Keratinocyte (primary cell): ENCODE data around the gene CHD9. TPM values are rescaled to one million over a fixed set of nuclear protein-coding genes. Genes with fewer than 3 reads are reported as not detected.

Source experiments
- DNase-seq: peaks from one replicate; pipeline ENCODE4 v3.0.0-alpha.2; 2011; ENCODE audit warnings: low read depth, missing footprints, low spot score
- FAIRE-seq: peaks from 2 replicates; lab custom pipeline; 2011; peaks lifted over from hg19 to GRCh38; lab: Jason Lieb, UNC
- H2AFZ ChIP-seq: 2 replicates; pipeline ENCODE4 v1.6.0; 2012; ENCODE audit warnings: low read length, control low read depth, inconsistent platforms; ENCODE audit not compliant: control insufficient read depth
- H3K27ac ChIP-seq: 2 replicates; pipeline ENCODE4 v1.5.1; 2011; ENCODE audit warnings: low read length; ENCODE audit not compliant: control insufficient read depth, insufficient read depth
- H3K27me3 ChIP-seq: 3 replicates; pipeline ENCODE4 v1.6.0; 2011; ENCODE audit warnings: low read length; ENCODE audit not compliant: control insufficient read depth, insufficient read depth; ENCODE audit errors: extremely low read depth
- H3K36me3 ChIP-seq, 2 experiments: 2 replicates in 1 of 2; 3 replicates in 1 of 2; pipeline ENCODE4 v1.5.1; 2011; ENCODE audit warnings: low read length in 2 of 2, mild to moderate bottlenecking in 1 of 2; ENCODE audit not compliant: control insufficient read depth in 2 of 2, insufficient read depth in 2 of 2; ENCODE audit errors: extremely low read depth in 1 of 2
- H3K4me1 ChIP-seq: 3 replicates; pipeline ENCODE4 v1.5.1; 2011; ENCODE audit warnings: low read length; ENCODE audit not compliant: control insufficient read depth, insufficient read depth; ENCODE audit errors: extremely low read depth
- H3K4me2 ChIP-seq: 3 replicates; pipeline ENCODE4 v1.6.0; 2011; ENCODE audit warnings: low read depth, low read length; ENCODE audit not compliant: control insufficient read depth, insufficient read depth; ENCODE audit errors: extremely low read depth
- H3K4me3 ChIP-seq, 3 experiments: fragments of 200-600 bp in 1 of 3; sonication (generic) in 1 of 3; 2 replicates in 2 of 3; 3 replicates in 1 of 3; pipeline ENCODE4 v1.5.1; 2011 to 2016; ENCODE audit warnings: low read length in 3 of 3, mild to moderate bottlenecking in 3 of 3, control low read depth in 2 of 3, inconsistent platforms in 1 of 3, low read depth in 1 of 3, mixed read lengths in 1 of 3, mixed run types in 1 of 3, moderate library complexity in 1 of 3; ENCODE audit not compliant: control insufficient read depth in 2 of 3, insufficient read depth in 2 of 3; ENCODE audit errors: extremely low read depth in 1 of 3
- H3K79me2 ChIP-seq: 2 replicates; pipeline ENCODE4 v1.6.0; 2012; ENCODE audit warnings: low read length; ENCODE audit not compliant: control insufficient read depth, insufficient read depth
- H3K9ac ChIP-seq: 3 replicates; pipeline ENCODE4 v1.6.0; 2011; ENCODE audit warnings: low read length; ENCODE audit not compliant: control insufficient read depth, insufficient read depth; ENCODE audit errors: extremely low read depth
- H3K9me1 ChIP-seq: 3 replicates; pipeline ENCODE4 v1.6.0; 2011; ENCODE audit warnings: low read length; ENCODE audit not compliant: control insufficient read depth, insufficient read depth; ENCODE audit errors: extremely low read depth
- H3K9me3 ChIP-seq: 2 replicates; pipeline ENCODE4 v1.5.1; 2012; ENCODE audit warnings: low read depth, low read length; ENCODE audit not compliant: control insufficient read depth
- H4K20me1 ChIP-seq: 3 replicates; pipeline ENCODE4 v1.6.0; 2011; ENCODE audit warnings: low read length; ENCODE audit not compliant: control insufficient read depth, insufficient read depth; ENCODE audit errors: extremely low read depth
- CTCF ChIP-seq, 3 experiments: IDR thresholded peaks in 1 of 3; conservative IDR thresholded peaks in 1 of 3; optimal IDR thresholded peaks in 1 of 3; 2 replicates in 2 of 3; 3 replicates in 1 of 3; pipeline versions ENCODE3 to v1.5.1; 2011; ENCODE audit warnings: low read length in 3 of 3, mild to moderate bottlenecking in 3 of 3, moderate library complexity in 2 of 3, control low read depth in 1 of 3, inconsistent platforms in 1 of 3; ENCODE audit not compliant: insufficient read depth in 2 of 3; ENCODE audit errors: extremely low read depth in 1 of 3
- EZH2 ChIP-seq: IDR thresholded peaks from one replicate; pipeline ENCODE4 v1.6.1; 2012; ENCODE audit warnings: inconsistent platforms, mild to moderate bottlenecking, low read length, moderate library complexity
- dilution Hi-C: fragments of 300-500 bp; cut with MboI; formaldehyde crosslinking; loops from one replicate; pipeline ENCODE4 v1.7.0; 2020; ENCODE audit warnings: low sequenced_read_pairs; ENCODE audit not compliant: extremely low pct_ligation_motif_present
- polyA plus RNA-seq, 5 experiments: library from polyadenylated mRNA; depleted of rRNA in 3 of 5; stranded (reverse) in 3 of 5; stranded (forward) in 1 of 5; unstranded in 1 of 5; fragments of >200 nt; gene quantifications; 1 replicate in 1 of 5; 2 replicates in 3 of 5; 3 replicates in 1 of 5; pipeline versions ENCODE4 v1.2.1 to v1.2.3, GENCODE V29; 2011 to 2012; ENCODE audit warnings: missing spikeins in 2 of 5, low read depth in 1 of 5, low replicate concordance in 1 of 5

The CHD9 gene
- polyA plus RNA-seq, 1 donor (not counting 4 experiments of a cell fraction or from before 2014, with no cell fraction given): 32.8 TPM

GRCh38 chr16:53065461-53066061, 10.8 kb downstream of the CHD9 start:
- no peaks in the 10 kb centered on the region for H3K9me3 ChIP-seq
- no peak overlapping the region for H3K27ac ChIP-seq
- DNase-seq (no peak), FAIRE-seq (no peak)
- no peak overlapping the region for H3K4me2 ChIP-seq
- no peaks in the 10 kb centered on the region for H4K20me1 ChIP-seq
- H3K9me1 ChIP-seq: no peaks in the 10 kb centered on the region
- dilution Hi-C loops: no loop called here
- H3K9ac ChIP-seq: no peak overlapping the region
- H3K4me1 ChIP-seq: peaks cover 8% of the 10 kb centered on the region
- no peak for TF ChIP-seq CTCF (optimal IDR thresholded peaks at IDR 0.05 in 1 of 3, IDR thresholded peaks at IDR 0.05 in 1 of 3, conservative IDR thresholded peaks at IDR 0.05 in 1 of 3; ENCODE audit: extremely low read depth in 1 of 3, insufficient read depth in 2 of 3, low read length in 3 of 3)
- no peaks in the 10 kb centered on the region for H3K27me3 ChIP-seq
- peaks cover 5 to 7% of the 10 kb centered on the region in 2 experiments for H3K36me3 ChIP-seq
- peaks cover 49% of the 10 kb centered on the region for H3K79me2 ChIP-seq
- H3K4me3 ChIP-seq: no peak overlapping the region
- H2AFZ ChIP-seq: no peak overlapping the region

DNA sequence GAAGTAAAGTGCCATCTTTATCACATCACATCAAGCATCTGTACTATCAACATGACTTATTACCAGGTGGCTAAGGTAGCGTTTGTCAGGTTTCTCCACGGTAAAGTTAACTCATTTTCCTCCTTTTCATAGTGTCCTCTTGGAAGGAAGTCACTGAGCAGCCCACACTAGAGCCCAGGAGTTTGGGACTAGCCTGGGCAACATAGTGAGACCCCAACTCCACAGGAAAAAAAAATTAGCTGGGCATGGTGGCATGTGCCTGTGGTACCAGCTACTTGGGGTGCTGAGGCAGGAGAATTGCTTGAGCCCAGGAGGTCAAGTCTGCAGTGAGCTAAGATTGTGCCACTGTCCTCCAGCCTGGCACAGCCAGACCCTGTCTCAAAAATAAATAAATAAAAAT, 12.9 kb downstream of the CHD9 start:
- Histone ChIP-seq H3K4me3 (no peak overlapping the region), H3K36me3 (peaks cover 5 to 7% of the 10 kb centered on the region in 2 experiments), H3K79me2 (peaks cover 50% of the 10 kb centered on the region), H3K27me3 (no peaks in the 10 kb centered on the region), H3K9me3 (no peaks in the 10 kb centered on the region), H3K27ac (no peak overlapping the region), H4K20me1 (no peaks in the 10 kb centered on the region), H2AFZ (no peak overlapping the region), H3K9ac (no peak overlapping the region), H3K9me1 (no peaks in the 10 kb centered on the region), H3K4me1 (no peaks in the 10 kb centered on the region), H3K4me2 (no peak overlapping the region)
- no peak for TF ChIP-seq EZH2
- no peak for TF ChIP-seq CTCF (optimal IDR thresholded peaks at IDR 0.05 in 1 of 3, IDR thresholded peaks at IDR 0.05 in 1 of 3, conservative IDR thresholded peaks at IDR 0.05 in 1 of 3; ENCODE audit: extremely low read depth in 1 of 3, insufficient read depth in 2 of 3, low read length in 3 of 3)
- no peak for DNase-seq
- dilution Hi-C loops: no loop called here
- FAIRE-seq: no peak
